HCT116 (cell line): ENCODE results near the gene SLC44A4. TPM values are rescaled to one million over a fixed set of nuclear protein-coding genes. Genes with fewer than 3 reads are reported as not detected.
"Not testable (repeated sequence)": the region's sequence is repeated elsewhere in the genome, so short reads cannot be mapped to it uniquely, and the experiment has no call there.

Source experiments
- ATAC-seq: fragments of 200-7000 bp; cut with Tn5 transposase; 2 replicates; pipeline ENCODE4 v1.9.1; 2020; ENCODE audit warnings: mild to moderate bottlenecking, moderate library complexity
- BruUV-seq: library from RNA; stranded (reverse); fragments of 400-500 nt; replicated peaks from 2 replicates; lab custom pipeline; 2021; lab: Mats Ljungman, UMichigan
- CTCF ChIA-PET: fragments of 300-600 bp; sonication (Branson Sonifier 250); formaldehyde crosslinking; loops from one replicate; lab custom pipeline; 2021; ENCODE audit warnings: antibody characterized with exemption; lab: Charles Lee
- POLR2A ChIA-PET: fragments of 300-600, 350-600 bp; sonication (Branson Sonifier 250); formaldehyde crosslinking; loops from one replicate; lab custom pipeline; 2021; ENCODE audit warnings: antibody characterized with exemption; lab: Charles Lee
- RAD21 ChIA-PET, 2 experiments: fragments of 300-600 bp; sonication (Branson Sonifier 250); formaldehyde crosslinking; loops; one replicate each; lab custom pipeline; 2023; ENCODE audit warnings: low total read pairs in 2 of 2; ENCODE audit not compliant: uncharacterized antibody in 2 of 2, unreplicated experiment in 2 of 2, low non-redundant PET in 1 of 2; lab: Charles Lee
- DNase-seq: peaks from one replicate; pipeline ENCODE4 v3.0.0-alpha.2; 2010; ENCODE audit warnings: low read depth, low spot score
- H2AFZ ChIP-seq: fragments of 200-600 bp; shearing (Covaris generic), sonication (generic); 2 replicates; pipeline ENCODE4 v1.6.1; 2017; ENCODE audit warnings: low read depth, mixed run types, mixed read lengths, antibody characterized with exemption, low read length; ENCODE audit not compliant: poor library complexity, severe bottlenecking
- H3K27ac ChIP-seq: 2 replicates; pipeline ENCODE4 v1.5.1; 2012; ENCODE audit warnings: low read depth, low read length
- H3K27me3 ChIP-seq: fragments of 200-600 bp; sonication (generic); 2 replicates; pipeline ENCODE4 v1.6.1; 2016; ENCODE audit warnings: mixed run types, low read length, mixed read lengths; ENCODE audit not compliant: insufficient read depth
- H3K36me3 ChIP-seq, 2 experiments: fragments of 200-500 bp in 1 of 2; fragments of 200-600 bp in 1 of 2; sonication (Bioruptor generic) in 1 of 2; sonication (generic) in 1 of 2; 2 replicates each; pipeline versions ENCODE4 v1.5.1 to v1.6.1; 2014 to 2016; ENCODE audit warnings: low read length in 2 of 2, inconsistent platforms in 1 of 2, mixed read lengths in 1 of 2, mixed run types in 1 of 2; ENCODE audit not compliant: insufficient read depth in 2 of 2, control insufficient read depth in 1 of 2
- H3K4me1 ChIP-seq, 2 experiments: fragments of 200-600 bp in 1 of 2; sonication (generic) in 1 of 2; 2 replicates each; pipeline versions ENCODE4 v1.5.1 to v1.6.1; 2012 to 2017; ENCODE audit warnings: low read length in 2 of 2, inconsistent platforms in 1 of 2, mild to moderate bottlenecking in 1 of 2, mixed read lengths in 1 of 2, mixed run types in 1 of 2, moderate library complexity in 1 of 2; ENCODE audit not compliant: insufficient read depth in 2 of 2, control insufficient read depth in 1 of 2
- H3K4me2 ChIP-seq: fragments of 200-600 bp; sonication (generic); 2 replicates; pipeline ENCODE4 v1.6.1; 2017; ENCODE audit warnings: mixed run types, low read length, mixed read lengths
- H3K4me3 ChIP-seq, 2 experiments: fragments of 200-600 bp in 1 of 2; sonication (generic) in 1 of 2; replicated peaks in 1 of 2; 2 replicates each; pipeline ENCODE4 v1.5.1; 2011 to 2016; ENCODE audit warnings: low read length in 2 of 2, control low read depth in 1 of 2, low read depth in 1 of 2, mild to moderate bottlenecking in 1 of 2, mixed read lengths in 1 of 2, mixed run types in 1 of 2
- H3K79me2 ChIP-seq: fragments of 200-600 bp; sonication (generic); 2 replicates; pipeline ENCODE4 v1.6.1; 2017; ENCODE audit warnings: mild to moderate bottlenecking, mixed run types, low read length, moderate library complexity, mixed read lengths; ENCODE audit not compliant: insufficient read depth
- H3K9ac ChIP-seq: fragments of 200-600 bp; sonication (generic); 2 replicates; pipeline ENCODE4 v1.6.1; 2016; ENCODE audit warnings: low read length, mixed read lengths
- H3K9me2 ChIP-seq: fragments of 200-600 bp; sonication (generic), shearing (Covaris generic); 2 replicates; pipeline ENCODE4 v1.6.1; 2017; ENCODE audit warnings: mixed run types, mild to moderate bottlenecking, moderate library complexity; ENCODE audit not compliant: insufficient read depth
- H3K9me3 ChIP-seq, 2 experiments: fragments of 200-500 bp in 1 of 2; fragments of 200-600 bp in 1 of 2; sonication (Bioruptor generic) in 1 of 2; sonication (generic) in 1 of 2; 2 replicates each; pipeline ENCODE4 v1.6.1; 2014 to 2017; ENCODE audit warnings: low read length in 2 of 2, mixed read lengths in 2 of 2, inconsistent platforms in 1 of 2, low read depth in 1 of 2, mild to moderate bottlenecking in 1 of 2, mixed run types in 1 of 2, moderate library complexity in 1 of 2; ENCODE audit not compliant: control insufficient read depth in 1 of 2, insufficient read depth in 1 of 2
- H4K20me1 ChIP-seq: fragments of 200-600 bp; sonication (generic), shearing (Covaris generic); 2 replicates; pipeline ENCODE4 v1.6.1; 2017; ENCODE audit warnings: mixed run types, mild to moderate bottlenecking, moderate library complexity; ENCODE audit not compliant: insufficient read depth
- CEBPB ChIP-seq: IDR thresholded peaks from 2 replicates; pipeline ENCODE4 v1.6.1; 2012; ENCODE audit warnings: low read depth
- CTCF ChIP-seq, 3 experiments: fragments of 200-600 bp in 1 of 3; sonication (generic) in 1 of 3; IDR thresholded peaks in 2 of 3; conservative IDR thresholded peaks in 1 of 3; 2 replicates each; pipeline ENCODE4 v1.5.1; 2012 to 2017; ENCODE audit warnings: low read depth in 2 of 3, low read length in 2 of 3, antibody characterized with exemption in 1 of 3, borderline replicate concordance in 1 of 3, control low read depth in 1 of 3, mild to moderate bottlenecking in 1 of 3, mixed read lengths in 1 of 3, mixed run types in 1 of 3, moderate library complexity in 1 of 3; ENCODE audit not compliant: insufficient read depth in 1 of 3
- ELF1 ChIP-seq: IDR thresholded peaks from 2 replicates; pipeline ENCODE4 v1.6.1; 2012; ENCODE audit warnings: low read depth, borderline replicate concordance
- EZH2 ChIP-seq: fragments of 200-600 bp; sonication (generic); IDR thresholded peaks from 2 replicates; pipeline ENCODE4 v1.6.1; 2017; ENCODE audit warnings: antibody characterized with exemption, mixed run types
- EZH2phosphoT487 ChIP-seq: fragments of 200-600 bp; IDR thresholded peaks from 2 replicates; pipeline ENCODE4 v1.6.1; 2018; ENCODE audit warnings: antibody characterized with exemption, borderline replicate concordance
- FOSL1 ChIP-seq: IDR thresholded peaks from 2 replicates; pipeline ENCODE4 v1.6.1; 2012; ENCODE audit warnings: low read depth
- JUND ChIP-seq: IDR thresholded peaks from 2 replicates; pipeline ENCODE4 v1.6.1; 2012
- MAX ChIP-seq: IDR thresholded peaks from 2 replicates; pipeline ENCODE4 v1.6.1; 2012
- POLR2AphosphoS5 ChIP-seq: IDR thresholded peaks from 2 replicates; pipeline ENCODE4 v1.6.1; 2011; ENCODE audit warnings: mild to moderate bottlenecking, low read depth, low read length, moderate library complexity
- RAD21 ChIP-seq: IDR thresholded peaks from 2 replicates; pipeline ENCODE4 v1.6.1; 2012; ENCODE audit warnings: low read depth, mild to moderate bottlenecking
- REST ChIP-seq: IDR thresholded peaks from 2 replicates; pipeline ENCODE4 v1.6.1; 2012; ENCODE audit warnings: low read depth
- SIN3A ChIP-seq: IDR thresholded peaks from 2 replicates; pipeline ENCODE4 v1.6.1; 2012; ENCODE audit warnings: low read depth
- SP1 ChIP-seq: IDR thresholded peaks from 2 replicates; pipeline ENCODE4 v1.6.1; 2012; ENCODE audit warnings: low read depth
- YY1 ChIP-seq: IDR thresholded peaks from 2 replicates; pipeline ENCODE4 v1.6.1; 2011; ENCODE audit warnings: low read length, low read depth, moderate library complexity, mild to moderate bottlenecking; ENCODE audit not compliant: insufficient replicate concordance; ENCODE audit errors: extremely low read depth
- ZFX ChIP-seq: fragments of 450-650 bp; IDR thresholded peaks from 2 replicates; pipeline ENCODE4 v1.6.1; 2017
- ZNF274 ChIP-seq: fragments of 200-500 bp; sonication (Bioruptor generic); IDR thresholded peaks from 2 replicates; pipeline ENCODE4 v1.6.1; 2014; ENCODE audit warnings: mild to moderate bottlenecking, low read depth, low read length, inconsistent platforms
- intact Hi-C: fragments of 100-400 bp; cut with micrococcal nuclease; formaldehyde crosslinking; loops from 2 replicates; pipeline ENCODE4 v1.10.0; 2022
- total RNA-seq: library from RNA; stranded (reverse); gene quantifications from one replicate; pipeline ENCODE4 v1.2.1, GENCODE V29; 2021; ENCODE audit not compliant: unreplicated experiment

Gene SLC44A4
- total RNA-seq, 1 experiment from 2014 or later: 0.74 TPM

GRCh38 chr6:31851980-31852718 is 26.6 kb downstream of the SLC44A4 start:
- ATAC-seq, CTCF ChIA-PET: not testable (repeated sequence)

GRCh38 chr6:31851485-31851832 is 27.3 kb downstream of the SLC44A4 start:
- CTCF ChIA-PET: no interaction called here
- no peak for ATAC-seq
- RAD21 ChIA-PET: no interaction called here
- no peak overlapping the region for H3K9ac ChIP-seq
- no peaks in the 10 kb centered on the region for H3K9me2 ChIP-seq
- H3K27ac ChIP-seq: no peak overlapping the region
- H3K4me2 ChIP-seq: no peak overlapping the region
- H3K4me3 ChIP-seq: no peak overlapping the region
- intact Hi-C loops: no loop called here
- H3K4me1 ChIP-seq: peaks cover 0 to 10% of the 10 kb centered on the region in 2 experiments; a peak in 2 of 4 replicates
- no peaks in the 10 kb centered on the region for H3K36me3 ChIP-seq
- no TSS peak for BruUV-seq
- H3K79me2 ChIP-seq: no peaks in the 10 kb centered on the region
- DNase-seq: no peak
- no peaks in the 10 kb centered on the region for H3K9me3 ChIP-seq
- no peaks in the 10 kb centered on the region for H3K27me3 ChIP-seq
- no peak overlapping the region for H2AFZ ChIP-seq
- H4K20me1 ChIP-seq: no peaks in the 10 kb centered on the region
- POLR2A ChIA-PET: no interaction called here
- TF ChIP-seq RAD21 (no peak), ZNF274 (no peak), EZH2phosphoT487 (no peak), CEBPB (no peak), CTCF (IDR thresholded peaks at IDR 0.05 in 2 of 3, conservative IDR thresholded peaks at IDR 0.05 in 1 of 3; ENCODE audit: borderline replicate concordance in 1 of 3, insufficient read depth in 1 of 3, low read depth in 2 of 3, low read length in 2 of 3) (no peak), SP1 (no peak), SIN3A (no peak), FOSL1 (no peak), POLR2AphosphoS5 (no peak), ELF1 (no peak), MAX (no peak), ZFX (no peak), JUND (no peak), REST (no peak), YY1 (no peak), EZH2 (no peak)

More at GRCh38 chr6:31851980-31852718, 26.6 kb downstream of the SLC44A4 start:
- H3K9me2 ChIP-seq, DNase-seq, H3K9me3 ChIP-seq, H3K4me2 ChIP-seq, H3K9ac ChIP-seq, BruUV-seq, H3K79me2 ChIP-seq, H3K27me3 ChIP-seq, H3K27ac ChIP-seq, H2AFZ ChIP-seq, intact Hi-C loops, H3K36me3 ChIP-seq, H3K4me3 ChIP-seq, RAD21 ChIA-PET, H4K20me1 ChIP-seq, H3K4me1 ChIP-seq: not testable (repeated sequence)
- POLR2A ChIA-PET: interaction anchor here (0.8 to 1.3 kb wide), 3 partner anchors 8 to 114 kb away, joined by 3 to 8 read pairs (median 5); partner anchors contain the start of gene NEU1
